Measurements from ENCODE around the gene JAM3.

Gene JAM3

DNA sequence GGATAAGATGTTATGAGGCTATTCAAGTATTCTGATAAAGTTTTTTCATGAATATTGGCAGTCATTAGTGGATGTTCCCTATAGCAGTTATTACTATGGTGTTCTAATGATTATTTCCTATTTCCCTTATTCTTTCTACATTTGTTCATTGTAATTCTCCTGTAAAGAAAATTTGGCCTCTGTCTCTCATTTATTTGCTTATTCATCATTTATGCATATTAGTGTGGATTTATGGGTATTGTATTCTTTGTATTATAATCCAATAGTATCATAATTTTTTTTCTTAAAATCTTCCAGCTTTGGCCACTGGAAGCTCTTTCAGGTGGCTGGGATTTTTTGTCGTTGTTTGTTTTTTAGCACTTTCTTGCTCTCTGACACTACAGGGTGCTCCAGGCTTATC, 47.3 kb downstream of the JAM3 start:
- DNase-seq, result no peak

DNA sequence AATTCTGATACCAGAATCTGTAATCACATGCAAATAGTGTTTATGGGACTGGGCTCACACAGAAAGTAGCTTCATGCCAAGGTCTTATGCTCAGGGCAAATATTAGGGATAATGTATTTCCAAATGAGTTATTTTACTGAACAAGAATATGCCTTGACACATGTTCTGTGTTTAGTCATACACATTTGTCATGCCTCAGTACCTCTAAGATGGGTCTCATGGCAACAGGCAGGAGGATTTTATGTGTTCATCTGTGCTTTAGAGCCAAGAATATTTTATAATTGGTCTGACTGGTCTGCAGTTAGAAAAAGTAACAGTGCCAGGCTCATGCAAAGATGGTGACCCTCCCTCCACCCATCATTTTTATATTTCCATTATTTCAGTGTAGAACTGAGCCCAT, 49.1 kb downstream of the JAM3 start:
- no peak for DNase-seq

DNA sequence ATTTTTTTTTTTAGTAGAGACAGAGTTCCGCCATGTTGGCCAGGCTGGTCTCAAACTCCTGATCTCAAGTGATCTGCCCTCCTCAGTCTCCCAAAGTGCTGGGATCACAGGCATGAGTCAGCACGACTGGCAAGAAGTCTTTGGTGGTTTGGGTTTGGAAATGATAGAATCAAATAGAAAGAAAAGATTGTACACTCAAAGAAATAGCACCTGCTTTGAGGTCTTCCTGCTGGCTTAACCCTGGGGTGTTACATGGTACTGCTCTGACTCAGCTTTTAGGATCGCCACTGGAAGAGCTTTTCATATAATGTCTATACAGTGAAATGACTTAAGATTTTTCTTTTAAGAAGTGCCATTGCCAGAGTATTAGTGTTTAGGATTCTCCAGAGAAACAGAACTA, 50.2 kb downstream of the JAM3 start:
- no peak for DNase-seq

DNA sequence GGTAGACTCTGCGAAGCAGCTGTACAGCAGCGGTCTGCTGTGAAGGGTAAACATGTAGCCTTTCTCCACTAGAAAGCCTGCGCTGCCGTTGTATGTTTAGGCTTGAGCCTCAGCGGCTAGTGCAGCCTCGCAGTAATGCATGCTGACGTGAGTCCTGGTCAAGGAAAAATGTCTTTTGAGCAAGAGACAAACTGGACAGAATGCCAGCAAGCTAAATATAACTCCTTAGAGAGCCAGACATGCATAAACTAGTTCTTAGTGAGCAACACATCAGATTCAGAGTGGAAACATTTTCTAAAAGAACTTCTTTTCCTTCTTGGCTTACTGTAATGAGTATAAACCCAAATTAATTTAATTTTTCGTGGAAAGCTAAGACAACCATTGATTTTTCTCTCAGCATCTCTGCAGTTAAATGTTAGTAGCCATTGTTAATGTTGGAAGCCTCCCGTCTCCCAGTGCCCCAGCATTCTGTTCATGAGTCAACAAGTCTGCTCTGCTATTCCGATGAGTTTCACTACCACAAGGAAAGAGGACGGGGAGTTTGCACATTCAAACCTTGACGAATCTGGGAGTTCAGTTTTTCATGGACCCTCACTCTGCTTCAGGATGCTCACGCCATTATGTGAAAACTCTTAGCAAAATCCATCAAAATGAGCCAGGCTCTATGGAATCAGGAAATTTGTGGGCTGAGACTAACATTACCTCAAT, 51.4 kb downstream of the JAM3 start:
- DNase-seq, result no peak

DNA sequence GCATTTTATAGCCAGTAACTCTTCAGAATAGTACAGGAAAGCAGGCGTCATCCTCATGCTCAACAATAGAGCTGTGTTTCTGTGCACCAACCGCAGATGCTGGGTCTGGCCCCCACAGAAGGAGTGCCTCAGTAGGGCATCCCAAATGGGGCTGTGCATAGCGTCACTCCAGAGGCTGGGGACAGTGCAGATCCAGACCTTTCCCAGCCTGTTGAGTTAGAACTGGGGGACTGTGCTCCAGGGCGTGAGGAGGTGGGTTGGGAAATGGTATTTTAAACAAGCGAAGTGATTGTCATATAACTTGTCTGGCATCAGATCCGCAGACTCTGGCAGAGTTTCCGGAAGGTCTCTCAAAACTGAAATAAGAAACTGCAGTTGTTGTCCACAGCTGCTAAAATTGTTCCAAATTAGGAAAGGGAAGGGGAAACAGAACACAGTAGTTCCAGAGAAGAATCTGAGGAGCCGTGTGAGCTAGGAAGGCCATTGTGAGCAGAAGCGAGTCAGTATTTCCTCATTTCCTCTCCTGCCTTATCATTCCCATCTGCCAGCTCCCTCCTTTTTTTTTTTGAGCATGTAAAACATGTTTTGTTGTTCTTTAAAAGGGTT, 52.2 kb downstream of the JAM3 start:
- no peak for DNase-seq

DNA sequence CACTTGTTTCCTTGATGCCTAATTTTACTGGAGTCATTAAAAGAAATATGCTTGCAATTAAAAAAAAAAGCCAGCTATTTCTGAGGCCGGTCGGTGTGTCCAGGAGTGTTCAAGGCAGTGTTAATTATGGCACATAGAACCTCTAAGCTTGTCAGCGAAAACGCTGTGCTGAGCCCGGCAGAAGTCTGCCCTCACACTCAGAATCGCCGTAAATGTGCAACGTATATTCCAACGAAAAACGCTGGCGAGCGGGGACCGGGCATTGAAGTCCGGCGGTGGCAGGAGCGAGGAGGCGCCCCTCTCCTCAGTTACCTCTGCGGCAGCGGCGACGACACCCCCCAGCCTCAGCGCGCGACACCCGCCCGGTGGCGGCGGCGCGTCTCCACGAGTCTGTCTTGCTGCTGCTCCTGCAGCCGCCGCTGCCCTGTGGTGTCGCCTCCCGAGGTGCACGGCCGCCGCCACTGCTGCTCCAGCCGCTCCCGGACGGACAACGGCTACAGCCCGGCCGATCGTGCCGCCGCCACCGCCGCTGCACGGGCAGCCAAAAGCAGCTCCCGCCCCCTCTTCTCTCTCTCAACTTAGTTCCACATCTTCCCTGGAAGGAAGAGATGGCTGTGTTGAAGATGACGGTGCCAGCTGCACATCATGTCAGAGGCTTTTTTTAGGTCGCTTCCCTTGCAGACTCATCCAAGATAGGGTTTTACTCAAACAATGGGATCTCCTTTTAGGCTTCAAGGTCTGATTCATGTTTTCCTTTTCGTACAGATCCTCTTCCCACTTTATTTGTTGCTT, 56.0 kb downstream of the JAM3 start:
- DNase-seq, result no peak

DNA sequence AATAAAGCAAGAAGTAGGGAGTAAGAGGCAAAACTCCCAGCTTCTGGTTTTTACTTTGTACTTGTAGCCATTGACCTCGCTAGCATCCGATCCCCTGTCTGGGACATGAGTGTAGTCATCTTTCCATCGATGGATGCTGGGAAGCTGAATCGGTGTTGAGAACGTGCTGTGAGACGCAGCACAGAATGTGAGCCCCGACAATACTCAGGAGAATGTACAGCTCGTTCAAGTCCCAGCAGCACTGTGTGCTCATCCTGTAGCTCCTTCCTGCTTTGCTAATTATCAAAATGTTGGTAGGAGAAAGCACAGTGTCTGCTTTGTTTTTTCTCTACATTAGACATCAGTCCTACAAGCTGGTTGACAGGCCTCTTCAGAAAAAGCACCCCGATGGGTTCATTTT, 56.6 kb downstream of the JAM3 start:
- DNase-seq, result no peak

DNA sequence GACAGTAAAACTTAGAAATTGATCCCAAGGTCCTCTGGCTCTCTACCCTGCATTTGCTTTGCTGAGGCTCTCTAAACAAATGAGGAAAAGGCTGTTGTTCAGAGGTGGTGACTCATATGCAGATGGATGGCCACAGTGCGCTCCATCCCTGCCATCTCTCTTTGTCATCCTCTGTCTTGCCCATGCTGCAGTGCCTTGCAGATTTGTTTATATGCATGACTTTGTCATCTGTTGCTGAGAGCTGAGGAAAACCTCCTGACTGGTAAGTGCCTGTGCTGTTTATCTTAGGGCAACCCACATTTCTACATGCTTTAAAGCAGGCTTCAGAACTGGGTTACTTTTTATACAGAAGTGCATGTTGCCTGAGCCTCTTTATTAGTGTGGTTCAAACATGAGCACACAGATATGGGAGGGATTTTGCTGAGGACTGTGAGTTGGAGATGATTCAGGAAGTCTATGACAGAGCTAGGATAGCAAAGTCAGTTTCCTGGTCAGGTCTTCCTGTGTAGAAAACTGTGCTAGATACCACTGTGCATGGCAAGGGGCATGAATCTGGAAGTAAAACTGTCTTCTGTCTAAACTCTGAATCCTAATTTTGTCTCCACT, 57.4 kb downstream of the JAM3 start:
- no peak for DNase-seq

DNA sequence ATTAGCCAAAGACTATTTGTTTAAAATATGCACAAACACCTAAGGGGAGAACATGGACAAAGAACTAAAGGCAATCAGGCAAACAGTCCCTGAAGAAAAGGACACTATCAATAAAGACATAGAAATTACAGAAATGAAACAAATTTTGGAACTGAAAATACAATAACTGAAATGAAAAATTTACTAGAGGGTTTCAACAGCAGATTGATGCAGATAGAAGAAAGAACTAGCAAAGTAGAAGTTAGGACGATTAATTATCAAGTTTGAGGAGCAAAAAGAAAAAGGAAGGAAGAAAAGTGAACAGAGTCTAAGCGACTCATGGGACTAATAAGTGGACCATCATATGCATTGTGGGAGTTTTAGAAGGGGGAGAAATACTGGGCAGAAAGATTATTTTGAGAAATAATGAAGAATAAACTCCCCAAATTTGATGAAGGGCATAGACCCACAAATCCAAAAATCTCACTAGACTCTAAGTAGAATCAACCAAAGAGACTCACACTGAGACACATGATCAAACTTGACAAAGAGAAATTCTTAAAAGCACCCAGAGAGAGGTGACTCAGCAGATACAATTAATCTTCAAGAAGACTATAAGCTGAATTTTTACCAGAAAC, 62.9 kb downstream of the JAM3 start:
- no peak for DNase-seq

DNA sequence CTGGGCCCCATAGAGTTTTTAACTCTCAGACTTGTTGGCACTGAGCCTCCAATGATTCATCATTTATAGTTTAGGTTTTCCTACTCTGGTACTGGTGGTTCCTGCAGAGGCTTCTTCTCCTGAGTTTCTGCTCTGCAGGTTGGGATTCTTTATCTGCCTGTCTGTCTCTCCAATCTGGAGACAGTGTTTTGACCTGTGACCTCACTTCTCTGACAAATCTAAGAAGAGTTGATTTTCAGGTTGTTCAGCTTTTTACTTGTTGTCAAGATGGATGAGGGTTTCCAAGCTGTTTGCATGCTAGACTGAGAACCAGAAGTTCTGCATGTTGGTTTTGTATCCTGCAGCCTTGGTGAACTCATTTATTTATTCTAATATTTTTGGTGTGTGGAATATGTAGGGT, 63.9 kb downstream of the JAM3 start:
- DNase-seq, result no peak

DNA sequence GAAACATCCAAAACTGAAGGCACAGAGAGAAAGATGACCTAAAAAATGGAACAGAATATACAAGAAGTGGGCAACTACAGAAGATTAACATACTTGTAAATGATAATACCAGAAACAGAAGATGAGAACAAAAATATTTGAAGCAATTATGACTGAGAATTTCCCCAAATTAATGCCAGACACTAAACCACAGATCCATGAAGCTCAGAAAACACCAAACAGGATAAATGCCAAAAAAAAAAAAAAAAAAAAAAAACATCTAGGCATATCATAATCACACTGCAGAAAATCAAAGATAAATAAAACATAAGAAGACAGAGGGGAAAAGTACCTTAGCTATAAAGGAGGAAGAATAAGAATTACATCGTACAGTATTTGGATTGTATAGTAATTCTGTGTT, 65.3 kb downstream of the JAM3 start:
- DNase-seq, result no peak

DNA sequence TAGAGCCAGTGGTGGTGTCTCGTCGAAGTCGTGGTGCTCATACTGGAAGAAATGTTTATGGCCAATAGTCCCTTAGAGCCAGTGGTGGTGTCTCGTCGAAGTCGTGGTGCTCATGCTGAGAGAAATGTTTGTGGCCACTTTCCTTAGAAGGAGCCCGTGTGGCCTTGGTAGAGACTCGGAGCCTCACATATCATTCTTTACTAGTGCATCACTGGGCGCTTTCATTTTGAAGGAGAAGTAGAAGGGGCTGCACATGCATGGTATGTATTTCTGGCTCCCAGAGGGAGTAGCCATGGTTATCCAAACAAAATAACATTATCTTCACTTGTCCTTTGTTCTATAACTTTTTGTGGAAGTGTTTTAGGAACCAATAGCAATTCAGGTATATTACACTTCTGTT, 69.5 kb downstream of the JAM3 start:
- DNase-seq, result no peak

DNA sequence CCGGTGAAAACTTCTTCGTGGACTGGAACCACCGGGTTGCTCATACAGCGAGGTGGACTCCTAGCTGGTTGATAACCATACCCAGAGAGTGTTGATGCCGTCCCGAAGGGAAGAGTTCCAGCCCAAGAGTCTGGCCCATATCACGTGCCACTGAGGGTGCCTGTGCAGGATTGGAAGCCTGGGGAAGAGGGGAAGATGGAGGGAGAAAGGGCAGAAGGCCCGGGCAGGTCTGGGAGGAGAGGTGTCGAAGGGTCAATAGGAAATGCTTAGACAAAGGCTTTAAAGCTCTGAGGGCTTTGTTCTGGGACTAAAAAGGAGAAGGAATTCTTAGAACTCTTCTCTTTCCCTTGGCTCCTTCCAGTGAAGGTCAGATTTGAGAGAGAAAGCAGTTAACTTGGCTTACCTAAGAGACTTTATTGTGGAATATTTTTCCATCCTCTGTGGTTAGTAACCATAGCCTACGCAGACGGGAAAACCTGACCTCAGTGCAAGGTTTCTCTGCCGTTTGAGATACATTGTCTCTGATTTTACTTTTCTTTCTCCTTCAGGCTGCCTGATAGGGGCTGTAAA, 70.5 kb downstream of the JAM3 start:
- DNase-seq, result no peak

DNA sequence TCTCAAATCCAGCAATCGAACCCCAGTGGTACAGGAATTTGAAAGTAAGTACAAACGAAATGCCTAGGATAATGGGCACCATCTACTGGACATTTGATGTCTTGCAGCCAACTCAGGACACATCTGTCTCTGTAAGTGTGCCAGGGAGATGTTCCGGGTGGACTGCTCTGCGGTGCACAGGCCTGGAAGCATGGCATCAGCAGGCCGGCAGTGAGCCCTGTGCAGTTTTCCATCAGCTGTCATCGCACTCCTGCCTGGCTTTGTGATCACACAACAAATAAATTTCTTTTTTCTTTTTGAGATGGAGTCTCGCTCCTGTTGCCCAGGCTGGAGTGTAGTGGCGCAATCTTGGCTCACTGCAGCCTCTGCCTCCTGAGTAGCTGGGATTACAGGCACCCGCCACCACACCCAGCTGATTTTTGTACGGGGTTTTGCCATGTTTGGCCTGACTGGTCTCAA, 71.0 kb downstream of the JAM3 start:
- peak; percentile 31 for DNase-seq

DNA sequence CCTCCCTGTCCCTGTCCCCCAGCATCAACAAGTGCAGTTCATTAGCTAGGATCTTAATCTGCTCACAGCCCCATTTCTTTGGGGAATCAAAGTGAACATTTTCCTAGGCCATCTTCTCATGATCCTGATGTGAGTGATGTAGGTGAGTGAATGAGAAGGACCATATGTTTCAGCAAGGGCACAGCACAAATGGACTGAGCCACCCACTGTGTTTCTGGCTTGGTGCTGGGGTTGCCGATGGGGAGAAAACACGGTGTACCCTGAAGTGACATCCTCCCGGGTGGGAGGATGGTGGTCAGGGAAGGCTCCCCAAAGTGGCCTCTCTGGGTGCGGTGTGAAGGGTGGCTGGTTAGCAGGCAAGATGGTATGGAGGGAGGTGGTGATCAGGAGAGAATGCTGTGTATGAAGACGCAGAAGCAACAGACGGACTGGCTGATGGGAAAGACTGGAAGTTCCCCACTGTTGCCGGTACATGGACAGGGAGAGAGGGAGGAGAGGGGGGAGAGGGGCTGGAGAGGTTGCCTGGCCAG, 72.2 kb downstream of the JAM3 start:
- DNase-seq, result no peak

DNA sequence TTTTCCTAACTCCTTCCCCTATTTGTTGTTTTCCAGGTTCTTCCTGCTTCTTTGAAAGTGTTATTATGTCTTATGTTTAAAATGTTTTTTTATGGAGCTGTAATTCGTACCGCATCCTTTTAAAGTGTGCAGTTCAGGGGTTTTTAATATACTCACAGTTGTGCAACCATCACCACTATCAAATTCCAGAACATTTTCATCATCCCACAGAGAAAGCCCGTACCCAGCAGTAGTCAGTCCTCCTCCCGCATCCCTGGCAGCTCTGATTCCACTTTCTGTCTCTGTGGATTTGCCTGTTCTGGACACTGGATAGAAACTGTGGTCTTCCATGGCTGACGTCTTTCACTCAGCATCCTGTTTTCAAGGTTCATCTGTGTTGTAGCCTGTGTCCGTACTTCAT, 73.7 kb downstream of the JAM3 start:
- no peak for DNase-seq

DNA sequence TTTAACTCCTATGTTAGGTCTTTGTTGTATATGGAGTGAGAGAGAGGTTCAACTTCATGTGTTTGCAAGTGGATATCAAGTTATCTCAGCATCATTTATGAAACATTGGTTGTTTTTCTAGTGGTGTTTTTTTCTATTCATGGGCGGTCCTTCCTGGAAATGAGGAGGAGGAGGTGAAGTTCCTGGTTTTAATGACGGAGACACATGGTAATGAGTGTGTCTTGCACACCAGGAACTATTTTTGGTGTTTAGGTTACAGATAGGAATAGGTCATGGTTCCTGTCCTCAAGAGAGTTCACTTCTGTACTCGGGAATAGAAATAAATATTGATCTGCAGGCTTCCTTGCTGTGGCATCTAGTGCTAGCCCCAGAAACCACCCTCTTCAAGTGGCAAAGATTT, 74.9 kb downstream of the JAM3 start:
- DNase-seq, result no peak

DNA sequence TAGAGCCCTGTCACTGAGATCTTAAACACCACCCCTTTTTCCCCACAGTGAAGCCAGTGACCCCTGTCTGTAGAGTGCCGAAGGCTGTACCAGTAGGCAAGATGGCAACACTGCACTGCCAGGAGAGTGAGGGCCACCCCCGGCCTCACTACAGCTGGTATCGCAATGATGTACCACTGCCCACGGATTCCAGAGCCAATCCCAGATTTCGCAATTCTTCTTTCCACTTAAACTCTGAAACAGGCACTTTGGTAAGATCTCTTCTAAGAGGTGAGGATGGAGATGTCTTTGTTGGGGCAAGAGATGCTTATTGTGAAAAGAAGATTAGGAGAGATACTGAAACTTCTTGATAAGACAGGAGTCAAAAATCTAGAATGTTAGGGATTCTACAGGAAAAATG, 75.9 kb downstream of the JAM3 start:
- DNase-seq, result no peak

DNA sequence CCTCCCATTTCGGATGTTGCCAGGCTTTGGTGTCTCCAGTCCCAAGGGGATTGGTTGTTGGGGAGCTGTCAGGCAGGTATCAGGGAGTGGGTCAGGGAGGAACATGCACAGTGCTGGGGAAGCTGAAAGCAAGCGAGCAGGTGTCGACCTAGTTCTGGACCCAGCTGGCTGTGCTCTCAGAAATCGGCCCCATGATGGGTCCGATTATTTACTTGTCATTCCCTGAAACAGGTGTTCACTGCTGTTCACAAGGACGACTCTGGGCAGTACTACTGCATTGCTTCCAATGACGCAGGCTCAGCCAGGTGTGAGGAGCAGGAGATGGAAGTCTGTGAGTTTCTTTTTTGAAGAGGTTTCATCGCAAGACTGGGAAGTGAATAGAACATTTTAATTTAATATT, 76.8 kb downstream of the JAM3 start:
- DNase-seq, result no peak

DNA sequence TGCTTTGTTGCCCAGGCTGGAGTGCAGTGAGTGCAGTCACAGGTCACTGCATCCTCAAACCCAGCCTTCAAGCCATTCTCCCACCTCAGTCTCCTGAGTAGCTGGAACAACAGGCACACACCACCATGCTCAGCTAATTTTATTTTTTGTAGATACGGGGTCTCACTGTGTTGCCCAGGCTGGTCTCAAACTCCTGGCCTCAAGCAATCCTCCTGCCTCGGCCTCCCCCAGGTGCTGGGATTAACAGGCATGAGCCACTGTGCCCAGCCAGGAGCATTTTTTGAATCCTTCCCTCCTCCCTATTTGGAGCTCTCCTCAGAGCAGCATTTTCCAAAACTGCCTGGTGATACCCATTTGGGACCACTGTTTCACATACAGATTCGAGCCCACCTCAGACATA, 77.7 kb downstream of the JAM3 start:
- no peak for DNase-seq

DNA sequence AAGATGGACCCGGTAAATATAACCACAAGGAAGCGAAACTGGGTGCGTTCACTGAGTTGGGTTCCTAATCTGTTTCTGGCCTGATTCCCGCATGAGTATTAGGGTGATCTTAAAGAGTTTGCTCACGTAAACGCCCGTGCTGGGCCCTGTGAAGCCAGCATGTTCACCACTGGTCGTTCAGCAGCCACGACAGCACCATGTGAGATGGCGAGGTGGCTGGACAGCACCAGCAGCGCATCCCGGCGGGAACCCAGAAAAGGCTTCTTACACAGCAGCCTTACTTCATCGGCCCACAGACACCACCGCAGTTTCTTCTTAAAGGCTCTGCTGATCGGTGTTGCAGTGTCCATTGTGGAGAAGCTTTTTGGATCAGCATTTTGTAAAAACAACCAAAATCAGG, 80.5 kb downstream of the JAM3 start:
- DNase-seq, result no peak

DNA sequence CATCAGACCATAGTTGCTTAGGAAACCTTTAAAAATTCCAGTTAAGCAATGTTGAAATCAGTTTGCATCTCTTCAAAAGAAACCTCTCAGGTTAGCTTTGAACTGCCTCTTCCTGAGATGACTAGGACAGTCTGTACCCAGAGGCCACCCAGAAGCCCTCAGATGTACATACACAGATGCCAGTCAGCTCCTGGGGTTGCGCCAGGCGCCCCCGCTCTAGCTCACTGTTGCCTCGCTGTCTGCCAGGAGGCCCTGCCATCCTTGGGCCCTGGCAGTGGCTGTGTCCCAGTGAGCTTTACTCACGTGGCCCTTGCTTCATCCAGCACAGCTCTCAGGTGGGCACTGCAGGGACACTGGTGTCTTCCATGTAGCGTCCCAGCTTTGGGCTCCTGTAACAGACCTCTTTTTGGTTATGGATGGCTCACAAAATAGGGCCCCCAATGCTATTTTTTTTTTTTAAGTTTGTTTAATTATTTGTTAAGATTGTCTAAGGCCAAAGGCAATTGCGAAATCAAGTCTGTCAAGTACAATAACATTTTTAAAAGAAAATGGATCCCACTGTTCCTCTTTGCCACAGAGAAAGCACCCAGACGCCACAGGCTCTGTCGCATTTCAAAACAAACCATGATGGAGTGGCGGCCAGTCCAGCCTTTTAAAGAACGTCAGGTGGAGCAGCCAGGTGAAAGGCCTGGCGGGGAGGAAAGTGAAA, 81.5 kb downstream of the JAM3 start:
- no peak for DNase-seq
